RWPE1 (cell line): ENCODE measurements around the gene GDA.

Source experiments
- CTCF ChIA-PET: fragments of 350-600 bp; sonication (Branson Sonifier 250); formaldehyde crosslinking; extraction: SDS; loops from one replicate; lab custom pipeline; 2021; lab: Yijun Ruan, JAX
- POLR2A ChIA-PET: fragments of 400-600 bp; formaldehyde crosslinking; extraction: SDS; loops from one replicate; lab custom pipeline; 2020; ENCODE audit warnings: antibody characterized with exemption; ENCODE audit not compliant: low non-redundant PET; lab: Yijun Ruan, JAX
- DNase-seq: peaks from one replicate; pipeline ENCODE4 v3.0.0; 2012; ENCODE audit warnings: low spot score
- H3K27ac ChIP-seq: fragments of 450-650 bp; 2 replicates; pipeline ENCODE4 v1.5.1; 2017
- TF ChIP-seq, protein P1 (sequence below): fragments of 450-650 bp; conservative IDR thresholded peaks from 2 replicates; pipeline ENCODE4 v1.5.1; 2017; ENCODE audit warnings: low read depth, mild to moderate bottlenecking

Gene GDA

DNA sequence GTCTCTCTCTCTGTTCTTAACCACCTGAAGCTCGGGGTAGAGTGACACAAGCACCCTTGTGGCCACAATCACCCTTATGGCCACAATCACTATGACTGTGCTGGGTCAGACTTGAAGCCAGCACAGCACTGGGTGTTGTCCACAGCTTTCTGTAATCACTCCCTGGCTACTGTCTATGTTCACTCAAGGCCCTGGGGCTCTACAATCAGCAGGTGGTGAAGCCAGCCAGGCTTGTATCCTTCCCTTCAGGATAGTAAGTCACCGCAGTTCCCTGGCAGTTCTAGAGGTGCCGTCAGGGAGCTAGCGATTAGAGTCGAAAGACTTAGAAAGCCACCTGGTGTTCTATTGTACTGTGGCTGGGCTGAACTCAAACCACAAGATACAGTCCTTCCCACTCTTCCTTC, 44.2 kb downstream of the GDA start:
- TF ChIP-seq, protein P1, sequence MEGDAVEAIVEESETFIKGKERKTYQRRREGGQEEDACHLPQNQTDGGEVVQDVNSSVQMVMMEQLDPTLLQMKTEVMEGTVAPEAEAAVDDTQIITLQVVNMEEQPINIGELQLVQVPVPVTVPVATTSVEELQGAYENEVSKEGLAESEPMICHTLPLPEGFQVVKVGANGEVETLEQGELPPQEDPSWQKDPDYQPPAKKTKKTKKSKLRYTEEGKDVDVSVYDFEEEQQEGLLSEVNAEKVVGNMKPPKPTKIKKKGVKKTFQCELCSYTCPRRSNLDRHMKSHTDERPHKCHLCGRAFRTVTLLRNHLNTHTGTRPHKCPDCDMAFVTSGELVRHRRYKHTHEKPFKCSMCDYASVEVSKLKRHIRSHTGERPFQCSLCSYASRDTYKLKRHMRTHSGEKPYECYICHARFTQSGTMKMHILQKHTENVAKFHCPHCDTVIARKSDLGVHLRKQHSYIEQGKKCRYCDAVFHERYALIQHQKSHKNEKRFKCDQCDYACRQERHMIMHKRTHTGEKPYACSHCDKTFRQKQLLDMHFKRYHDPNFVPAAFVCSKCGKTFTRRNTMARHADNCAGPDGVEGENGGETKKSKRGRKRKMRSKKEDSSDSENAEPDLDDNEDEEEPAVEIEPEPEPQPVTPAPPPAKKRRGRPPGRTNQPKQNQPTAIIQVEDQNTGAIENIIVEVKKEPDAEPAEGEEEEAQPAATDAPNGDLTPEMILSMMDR, result no peak
- CTCF ChIA-PET, result interaction anchor here (0.7 to 1.9 kb wide), 2 partner anchors 10 to 154 kb away, joined by 3 to 11 read pairs; no protein-coding TSS in a partner anchor
- no peak for DNase-seq
- H3K27ac ChIP-seq, result no peak overlapping the region
- POLR2A ChIA-PET, result no interaction called here

DNA sequence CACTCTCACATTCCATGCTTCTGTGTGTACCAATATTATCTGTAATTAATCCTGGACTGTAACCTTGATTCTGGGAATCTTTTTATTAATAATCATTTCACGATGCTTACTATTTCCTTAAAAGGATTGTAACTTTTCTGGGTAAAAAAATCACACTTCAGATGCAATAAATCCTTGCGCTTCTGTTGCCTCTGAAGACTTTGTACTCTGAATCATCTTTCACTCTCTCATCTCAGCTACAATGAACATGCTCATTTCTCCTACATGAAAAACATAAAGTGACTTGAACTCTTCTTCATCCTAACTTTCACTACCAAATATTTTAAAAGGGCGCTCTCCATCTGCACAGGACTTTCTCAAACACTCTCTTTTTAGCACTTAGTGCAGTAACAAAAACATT, 50.0 kb downstream of the GDA start:
- DNase-seq, result no peak
- ChIA-PET CTCF (interaction anchor here (0.6 kb wide), 2 partner anchors 117 to 453 kb away, joined by 3 read pairs; no protein-coding TSS in a partner anchor), POLR2A (no interaction called here)
- TF ChIP-seq, protein P1, result no peak
- no peak overlapping the region for H3K27ac ChIP-seq

DNA sequence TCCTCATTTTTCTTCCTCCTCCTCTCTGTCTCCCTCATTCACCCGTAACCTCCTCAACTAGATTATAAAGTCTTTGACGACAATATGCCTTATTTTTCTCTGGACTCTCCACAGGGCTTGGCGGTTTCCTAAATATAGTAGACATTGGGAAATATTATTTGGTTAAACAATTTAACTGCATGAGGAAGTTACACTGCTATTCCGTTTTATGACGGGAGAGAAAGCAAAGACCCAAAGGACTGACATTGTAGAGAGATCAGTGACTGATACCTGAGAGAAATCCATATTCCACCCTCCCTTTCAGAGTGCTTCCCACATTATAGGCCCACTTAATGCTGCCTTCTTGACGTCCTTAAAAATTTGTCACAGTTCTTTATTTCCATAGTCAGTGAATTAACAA, 51.2 kb downstream of the GDA start:
- POLR2A ChIA-PET, result no interaction called here
- TF ChIP-seq, protein P1, result no peak
- CTCF ChIA-PET, result no interaction called here
- DNase-seq, result no peak
- no peak overlapping the region for H3K27ac ChIP-seq

DNA sequence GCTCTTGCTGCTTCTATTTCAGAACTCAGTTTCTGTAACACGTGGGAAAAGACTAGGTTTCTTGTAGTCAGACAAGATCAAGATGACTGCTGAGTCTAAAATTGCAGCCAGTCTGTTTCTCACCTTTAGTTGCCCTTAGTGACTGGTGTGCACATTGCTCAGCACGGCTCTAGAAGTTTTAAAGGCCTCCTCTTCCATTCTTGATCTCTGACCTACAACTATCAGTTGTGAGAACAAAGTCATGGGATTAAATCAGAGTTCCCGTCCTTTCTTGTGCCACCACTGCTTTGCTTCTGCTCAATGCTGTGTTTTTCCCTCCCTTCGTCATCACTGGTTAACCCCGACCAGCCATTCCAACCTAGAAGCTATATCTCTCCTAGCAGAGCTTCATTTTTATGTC, 52.8 kb downstream of the GDA start:
- CTCF ChIA-PET, result interaction anchor here (1.0 to 1.2 kb wide), 2 partner anchors 11 to 79 kb away, joined by 4 to 5 read pairs; no protein-coding TSS in a partner anchor
- TF ChIP-seq, protein P1, result no peak
- DNase-seq, result no peak
- H3K27ac ChIP-seq, result no peak overlapping the region
- POLR2A ChIA-PET, result no interaction called here

DNA sequence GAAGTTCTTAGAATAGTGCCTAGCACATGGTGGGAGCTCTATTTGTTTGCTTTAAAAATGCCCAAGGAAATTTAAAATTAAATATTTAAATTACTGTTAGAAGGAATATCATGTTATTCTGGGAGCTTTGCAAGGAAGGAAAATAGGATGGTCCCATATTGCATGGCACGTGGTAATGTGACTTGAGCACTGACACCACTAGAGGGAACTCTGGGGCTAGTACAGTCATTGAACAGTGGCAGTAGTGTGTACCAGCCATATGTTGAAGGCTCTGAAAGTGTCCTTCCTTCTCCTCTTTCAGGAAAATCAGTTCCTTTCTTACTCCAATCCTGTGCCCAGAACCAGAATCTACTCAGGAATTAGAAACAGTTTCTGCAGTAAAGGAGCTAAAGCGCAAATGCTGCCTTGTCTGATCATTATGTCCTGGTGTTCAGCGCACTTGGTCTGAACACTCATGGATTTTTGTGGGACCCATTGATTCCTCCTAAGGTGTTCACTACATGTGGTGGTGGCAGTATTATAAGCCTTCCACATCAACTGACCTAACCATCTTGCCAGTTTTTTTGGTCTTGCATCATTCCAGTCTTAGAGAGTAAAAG, 54.1 kb downstream of the GDA start:
- no peak overlapping the region for H3K27ac ChIP-seq
- DNase-seq, result peak; percentile 74
- CTCF ChIA-PET, result interaction anchor here (0.6 to 2.0 kb wide), 20 partner anchors 9 to 1258 kb away, joined by 3 to 11 read pairs (median 3); partner anchors contain the start of gene ZFAND5
- TF ChIP-seq, protein P1, result peak; percentile 62
- POLR2A ChIA-PET, result no interaction called here

DNA sequence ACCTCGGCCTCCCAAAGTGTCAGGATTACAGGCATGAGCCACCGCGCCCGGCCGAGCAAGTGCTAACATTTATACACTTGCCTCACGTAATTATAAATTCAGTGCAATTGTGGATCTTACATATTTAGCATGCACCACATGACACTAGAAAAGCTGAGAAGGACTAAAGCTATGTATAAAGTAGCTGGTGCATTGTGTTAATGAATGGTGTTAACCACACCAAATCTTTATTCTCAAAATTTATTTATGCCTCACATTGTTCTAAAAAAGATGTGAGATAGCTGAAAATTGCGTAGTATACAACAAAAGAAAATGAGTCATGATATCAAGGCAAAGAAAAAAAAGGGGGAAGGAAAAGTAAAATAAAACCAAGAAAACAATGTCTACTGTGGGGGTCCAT, 54.8 kb downstream of the GDA start:
- H3K27ac ChIP-seq, result no peak overlapping the region
- POLR2A ChIA-PET, result no interaction called here
- TF ChIP-seq, protein P1, result no peak
- CTCF ChIA-PET, result interaction anchor here (0.6 to 2.0 kb wide), 11 partner anchors 10 to 1259 kb away, joined by 3 to 11 read pairs (median 3); partner anchors contain the start of gene ZFAND5
- DNase-seq, result no peak
